GM12874 (cell line): ENCODE results near the gene PDZRN3.

ENCODE experiments used
- CTCF ChIP-seq: IDR thresholded peaks from 2 replicates; pipeline ENCODE4 v1.5.1; 2011; ENCODE audit warnings: low read depth, mild to moderate bottlenecking, control low read depth, low read length, moderate library complexity; ENCODE audit not compliant: insufficient read depth

Gene PDZRN3

GRCh38 chr3:73383470-73384049 lies 241.2 kb downstream of the PDZRN3 start:
- TF ChIP-seq CTCF, result no peak

GRCh38 chr3:73381551-73381950 lies 243.2 kb downstream of the PDZRN3 start:
- no peak for TF ChIP-seq CTCF

GRCh38 chr3:73380735-73381532 lies 243.8 kb downstream of the PDZRN3 start:
- no peak for TF ChIP-seq CTCF

GRCh38 chr3:73379465-73379864 lies 245.3 kb downstream of the PDZRN3 start:
- no peak for TF ChIP-seq CTCF

- no peak for TF ChIP-seq CTCF
Measured at GRCh38 chr3:73378207-73378606, 246.5 kb downstream of the PDZRN3 start.

GRCh38 chr3:73365756-73366397 lies 258.9 kb downstream of the PDZRN3 start:
- TF ChIP-seq CTCF, result no peak

GRCh38 chr3:73364517-73364916 lies 260.2 kb downstream of the PDZRN3 start:
- no peak for TF ChIP-seq CTCF
